HG02678 (cell line): ENCODE measurements around the gene EPAS1.

Source experiments
- ATAC-seq: cut with Tn5 transposase; IDR thresholded peaks from one replicate; pipeline ENCODE4 v1.9.1; 2021; ENCODE audit warnings: mild to moderate bottlenecking, moderate library complexity; ENCODE audit not compliant: unreplicated experiment

EPAS1 gene

DNA sequence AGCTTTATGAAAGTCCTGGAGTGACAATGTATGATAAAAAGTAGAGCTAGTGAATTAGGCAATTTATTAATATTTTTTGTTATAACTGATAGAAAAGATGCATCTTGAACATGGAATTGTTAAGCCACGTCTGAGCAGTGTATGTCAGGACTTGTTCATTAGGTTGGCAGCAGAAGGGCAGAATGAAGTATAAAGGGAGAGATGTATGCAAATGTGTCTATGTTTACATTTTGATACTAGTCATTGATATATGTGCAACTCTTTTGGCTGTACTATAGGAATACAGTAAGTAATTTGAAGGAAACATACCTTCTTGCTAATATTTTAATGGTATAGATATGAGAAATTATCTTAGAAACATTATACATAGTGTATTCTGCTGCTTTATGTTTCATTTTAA lies 133.2 kb downstream of the EPAS1 start:
- ATAC-seq, result no peak

GRCh38 chr2:46430992-46431391 lies 133.8 kb downstream of the EPAS1 start:
- ATAC-seq, result no peak

- ATAC-seq, result no peak
Observed at GRCh38 chr2:46431481-46432235, 134.5 kb downstream of the EPAS1 start.

DNA sequence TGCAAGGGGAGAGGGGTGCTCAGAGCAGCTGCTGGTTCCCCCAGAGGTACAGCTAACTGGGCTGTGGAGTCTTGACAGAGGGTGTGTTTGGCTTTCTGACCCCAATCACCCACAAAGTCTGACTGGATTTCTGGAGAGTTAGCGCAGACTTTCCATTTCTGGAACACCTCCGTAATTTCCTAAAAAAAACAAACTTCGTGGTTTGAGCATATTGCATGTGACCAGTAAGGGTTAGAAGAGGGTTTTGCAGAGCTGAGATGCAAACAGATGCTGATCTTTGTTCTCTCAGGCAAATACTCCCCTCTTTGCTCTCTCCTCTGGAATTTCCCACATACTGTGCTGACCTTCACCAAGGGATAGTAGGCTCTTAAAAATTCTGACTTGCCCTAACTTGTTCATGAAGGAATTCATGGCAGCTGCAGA lies 137.7 kb downstream of the EPAS1 start:
- ATAC-seq, result no peak

DNA sequence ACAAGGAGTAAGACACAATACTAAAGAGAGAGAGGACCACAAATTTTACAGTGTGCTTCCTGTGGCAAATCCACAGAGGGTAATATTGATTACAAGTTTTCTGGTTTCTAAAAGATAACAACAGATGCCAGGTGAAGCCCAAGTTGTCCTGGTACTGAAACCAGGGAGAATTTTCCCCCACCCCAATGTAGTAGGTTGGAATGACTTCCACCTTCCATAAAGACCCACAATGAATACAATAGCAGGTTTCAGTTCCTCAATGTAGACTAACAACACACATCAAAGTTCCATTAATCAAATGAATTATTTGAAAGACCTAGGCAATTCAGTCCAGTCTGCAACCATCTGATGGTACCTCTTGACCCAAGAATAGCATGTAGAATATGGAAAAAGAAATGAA lies 138.1 kb downstream of the EPAS1 start:
- ATAC-seq, result no peak

- no peak for ATAC-seq
Observed at GRCh38 chr2:46435796-46436360, 138.7 kb downstream of the EPAS1 start.
